Psoas muscle (tissue), 8 donors: ENCODE results near the gene DSG1. TPM values are rescaled to one million over a fixed set of nuclear protein-coding genes. Genes with fewer than 3 reads are reported as not detected.
"Not testable (repeated sequence)": the region's sequence is repeated elsewhere in the genome, so short reads cannot be mapped to it uniquely, and the experiment has no call there.

Source experiments
- ATAC-seq, 4 donors: fragments of 200-7000 bp; cut with Tn5 transposase; one replicate each; pipeline ENCODE4 v1.9.1; 2020; ENCODE audit warnings: moderate library complexity in 3 of 4, mild to moderate bottlenecking in 2 of 4
- DNase-seq, 2 donors: peaks; one replicate each; pipeline ENCODE4 v3.0.0-alpha.2; 2020
- H3K27ac ChIP-seq: fragments of 200-600 bp; one replicate; pipeline ENCODE4 v1.8.0; 2022
- H3K27me3 ChIP-seq, 3 donors: fragments of 200-600 bp in 1 of 3; one replicate each; pipeline versions ENCODE4 v1.6.1 to v1.8.0; 2013 to 2022; ENCODE audit warnings: low read length in 2 of 3, mild to moderate bottlenecking in 2 of 3, moderate library complexity in 1 of 3; ENCODE audit not compliant: insufficient read depth in 3 of 3
- H3K36me3 ChIP-seq, 2 donors: fragments of 200-600 bp in 1 of 2; one replicate each; pipeline versions ENCODE4 v1.6.1 to v1.8.0; 2013 to 2022; ENCODE audit warnings: low read depth in 1 of 2, mild to moderate bottlenecking in 1 of 2, moderate library complexity in 1 of 2; ENCODE audit not compliant: insufficient read depth in 1 of 2
- H3K4me1 ChIP-seq: fragments of 200-600 bp; one replicate; pipeline ENCODE4 v1.8.0; 2022
- H3K4me3 ChIP-seq: fragments of 200-600 bp; one replicate; pipeline ENCODE4 v1.8.0; 2022; ENCODE audit warnings: mild to moderate bottlenecking
- H3K9me3 ChIP-seq: fragments of 200-600 bp; one replicate; pipeline ENCODE4 v1.8.0; 2022
- CTCF ChIP-seq: fragments of 200-600 bp; IDR thresholded peaks from one replicate; pipeline ENCODE4 v1.8.0; 2022; ENCODE audit warnings: antibody characterized with exemption
- WGBS, 3 donors: extraction: QIAGEN DNeasy Blood & Tissue Kit; methylation state at CpG; one replicate each; pipeline versions ENCODE4 v1.1.6 to v1.1.7; 2013; 5-methylcytosine and 5-hydroxymethylcytosine counted together
- intact Hi-C, 2 donors: fragments of 100-400 bp; cut with DNase I; formaldehyde crosslinking; loops; one replicate each; pipeline versions ENCODE4 v1.11.0 to v1.14.2; 2022
- polyA plus RNA-seq, 3 donors: library from polyadenylated mRNA; stranded (reverse); fragments of 200-250 nt; gene quantifications; one replicate each; pipeline ENCODE4 v1.2.3, GENCODE V29; 2013
- total RNA-seq, 4 donors: library from RNA; stranded (reverse); fragmentation: NEBNext Ultra II Directional in 2 of 4; extraction: Animal tissue kit (Norgen Biotek cat#: 25700) in 2 of 4; gene quantifications; one replicate each; pipeline versions ENCODE4 v1.2.1 to v1.2.4, GENCODE V29; 2021 to 2023
- donor health status: healthy with polysubstance abuse.
- donor health status: DM: no; HTN: no; CAD: no; lungs with moderate emphysema.
- donor health status: Bipolar disorder and iron deficiency.
- donor health status: healthy.
- donor health status: DM: yes; HTN: yes; CAD: no.
- donor health status: DM: no; HTN: no; CAD: no.
- donor health status: DM: no; HTN: no; CAD: no.
- donor health status: DM: yes; HTN: yes; CAD: no.

Gene DSG1
- total and polyA plus RNA-seq, 7 donors, result not detected

GRCh38 chr18:31329787-31330438, 12.0 kb downstream of the DSG1 start:
- Histone ChIP-seq H3K4me3 (no peak overlapping the region), H3K9me3 (no peaks in the 10 kb centered on the region), H3K4me1 (no peaks in the 10 kb centered on the region), H3K27me3 (no peaks in the 10 kb centered on the region), H3K27ac (no peak overlapping the region), H3K36me3 (no peaks in the 10 kb centered on the region)
- 64 to 77% (median 74%) methylated on average over 7 of the region's 7 CpGs for WGBS, 3 donors
- TF ChIP-seq CTCF, result no peak
- intact Hi-C loops, result no loop called here
- ATAC-seq (no peak), DNase-seq (no peak)

GRCh38 chr18:31343454-31343853, 25.5 kb downstream of the DSG1 start:
- H3K36me3 ChIP-seq, result no peaks in the 10 kb centered on the region
- no peak for DNase-seq
- H3K4me1 ChIP-seq, result no peaks in the 10 kb centered on the region
- intact Hi-C loops, result no loop called here
- H3K27ac ChIP-seq, result no peak overlapping the region
- TF ChIP-seq CTCF, result no peak
- no peaks in the 10 kb centered on the region for H3K27me3 ChIP-seq
- no peak overlapping the region for H3K4me3 ChIP-seq
- no peaks in the 10 kb centered on the region for H3K9me3 ChIP-seq
- WGBS, 3 donors, result 84 to 90% (median 87%) methylated on average over 4 of the region's 4 CpGs
- no peak for ATAC-seq

DNA sequence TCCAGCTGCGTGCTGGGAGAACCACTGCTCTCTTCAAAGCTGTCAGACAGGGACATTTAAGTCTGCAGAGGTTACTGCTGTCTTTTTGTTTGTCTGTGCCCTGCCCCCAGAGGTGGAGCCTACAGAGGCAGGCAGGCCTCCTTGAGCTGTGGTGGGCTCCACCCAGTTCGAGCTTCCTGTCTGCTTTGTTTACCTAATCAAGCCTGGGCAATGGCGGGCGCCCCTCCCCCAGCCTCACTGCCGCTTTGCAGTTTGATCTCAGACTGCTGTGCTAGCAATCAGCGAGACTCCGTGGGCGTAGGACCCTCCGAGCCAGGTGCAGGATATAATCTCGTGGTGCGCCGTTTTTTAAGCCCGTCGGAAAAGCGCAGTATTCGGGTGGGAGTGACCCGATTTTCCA, 35.4 kb downstream of the DSG1 start:
- H3K27ac ChIP-seq, ATAC-seq, H3K27me3 ChIP-seq, H3K4me1 ChIP-seq, DNase-seq, H3K9me3 ChIP-seq, H3K4me3 ChIP-seq, H3K36me3 ChIP-seq, intact Hi-C loops: not testable (repeated sequence)
- WGBS, 3 donors, result 50 to 59% methylated on average over 1 to 4 of the region's 17 CpGs; no CpG with 5 or more reads in 1 of the 3 donors

DNA sequence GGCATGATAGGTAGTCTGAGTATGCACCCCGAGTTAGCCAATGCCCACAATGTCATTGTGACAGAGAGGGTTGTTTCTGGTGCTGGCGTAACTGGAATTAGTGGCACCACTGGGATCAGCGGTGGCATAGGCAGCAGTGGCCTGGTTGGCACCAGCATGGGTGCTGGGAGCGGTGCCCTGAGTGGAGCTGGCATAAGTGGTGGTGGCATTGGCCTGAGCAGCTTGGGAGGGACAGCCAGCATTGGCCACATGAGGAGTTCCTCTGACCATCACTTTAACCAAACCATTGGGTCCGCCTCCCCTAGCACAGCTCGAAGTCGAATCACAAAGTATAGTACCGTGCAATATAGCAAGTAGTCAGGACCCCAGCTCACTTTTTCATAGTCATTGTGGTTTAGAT, 37.0 kb downstream of the DSG1 start:
- ATAC-seq, result no peak
- no peaks in the 10 kb centered on the region for H3K4me1 ChIP-seq
- H3K36me3 ChIP-seq, result no peaks in the 10 kb centered on the region
- DNase-seq, result no peak
- 93 to 95% (median 94%) methylated on average over 8 of the region's 8 CpGs for WGBS, 3 donors
- no peak overlapping the region for H3K4me3 ChIP-seq
- TF ChIP-seq CTCF, result no peak
- H3K27ac ChIP-seq, result no peak overlapping the region
- no peaks in the 10 kb centered on the region for H3K9me3 ChIP-seq
- H3K27me3 ChIP-seq, result no peaks in the 10 kb centered on the region
- intact Hi-C loops, result no loop called here

- no peak overlapping the region for H3K27ac ChIP-seq
- WGBS, 3 donors, result 78 to 84% (median 82%) methylated on average over 5 of the region's 5 CpGs
- TF ChIP-seq CTCF, result no peak
These were observed 38.1 kb downstream of the DSG1 start for GRCh38 chr18:31356025-31356424.

More at GRCh38 chr18:31356025-31356424, 38.1 kb downstream of the DSG1 start:
- H3K9me3 ChIP-seq, result no peaks in the 10 kb centered on the region
- no peaks in the 10 kb centered on the region for H3K4me1 ChIP-seq
- no peaks in the 10 kb centered on the region for H3K27me3 ChIP-seq
- ATAC-seq (no peak), DNase-seq (no peak)
- H3K36me3 ChIP-seq, result no peaks in the 10 kb centered on the region
- intact Hi-C loops, result no loop called here
- H3K4me3 ChIP-seq, result no peak overlapping the region
